Measurements from ENCODE around the gene PRSS36. TPM values are rescaled to one million over a fixed set of nuclear protein-coding genes. Genes with fewer than 3 reads are reported as not detected.

PRSS36 gene
- total RNA-seq, 2 donors from 2014 or later, result 1.3 to 1.9 TPM

GRCh38 chr16:31134625-31135534 is 15.0 kb downstream of the PRSS36 start:
- DNase-seq (ENCODE audit: low spot score), result no peak
- peaks cover 27% of the 10 kb centered on the region for H3K36me3 ChIP-seq
- H3K27ac ChIP-seq, result no peak overlapping the region
- no peak overlapping the region for H3K4me3 ChIP-seq
- H3K4me1 ChIP-seq, result peaks cover 0 to 35% of the 10 kb centered on the region in 2 donors
- H3K9me3 ChIP-seq, result no peaks in the 10 kb centered on the region
- no peak for TF ChIP-seq CTCF (IDR thresholded peaks at IDR 0.05)
- H3K27me3 ChIP-seq, result no peaks in the 10 kb centered on the region

GRCh38 chr16:31134091-31134571 is 15.7 kb downstream of the PRSS36 start:
- Histone ChIP-seq H3K4me3 (no peak overlapping the region), H3K36me3 (peaks cover 34% of the 10 kb centered on the region), H3K27me3 (no peaks in the 10 kb centered on the region), H3K27ac (no peak overlapping the region), H3K4me1 (peaks cover 0 to 42% of the 10 kb centered on the region in 2 donors), H3K9me3 (no peaks in the 10 kb centered on the region)
- DNase-seq (ENCODE audit: low spot score), result no peak
- no peak for TF ChIP-seq CTCF (IDR thresholded peaks at IDR 0.05)

- Histone ChIP-seq H3K4me1 (peaks cover 0 to 39% of the 10 kb centered on the region in 2 donors), H3K36me3 (peaks cover 45% of the 10 kb centered on the region), H3K9me3 (no peaks in the 10 kb centered on the region), H3K4me3 (no peak overlapping the region), H3K27ac (no peak overlapping the region), H3K27me3 (no peaks in the 10 kb centered on the region)
- TF ChIP-seq CTCF (IDR thresholded peaks at IDR 0.05), result no peak
- DNase-seq (ENCODE audit: low spot score), result no peak
Observed at GRCh38 chr16:31133046-31133501, 16.8 kb downstream of the PRSS36 start.

GRCh38 chr16:31132303-31132979 is 17.4 kb downstream of the PRSS36 start:
- no peak for DNase-seq (ENCODE audit: low spot score)
- no peak for TF ChIP-seq CTCF (IDR thresholded peaks at IDR 0.05)
- Histone ChIP-seq H3K36me3 (peaks cover 51% of the 10 kb centered on the region), H3K4me1 (peaks cover 0 to 39% of the 10 kb centered on the region in 2 donors), H3K9me3 (no peaks in the 10 kb centered on the region), H3K27me3 (no peaks in the 10 kb centered on the region), H3K27ac (no peak overlapping the region), H3K4me3 (no peak overlapping the region)

- H3K4me3 ChIP-seq, result no peak overlapping the region
- H3K27ac ChIP-seq, result no peak overlapping the region
- no peaks in the 10 kb centered on the region for H3K27me3 ChIP-seq
- H3K36me3 ChIP-seq, result peaks cover 57% of the 10 kb centered on the region
- H3K9me3 ChIP-seq, result no peaks in the 10 kb centered on the region
- no peak for TF ChIP-seq CTCF (IDR thresholded peaks at IDR 0.05)
- no peak for DNase-seq (ENCODE audit: low spot score)
- H3K4me1 ChIP-seq, result peaks cover 0 to 39% of the 10 kb centered on the region in 2 donors
Observed at GRCh38 chr16:31131841-31132271, 18.0 kb downstream of the PRSS36 start.
